Measurements from ENCODE around the gene MRPL1. TPM values are rescaled to one million over a fixed set of nuclear protein-coding genes. Genes with fewer than 3 reads are reported as not detected.

Gene MRPL1
- total RNA-seq, 1 donor from 2014 or later = 48.5 TPM

- Histone ChIP-seq H3F3A (ENCODE audit: low read depth) (no peaks in the 10 kb centered on the region), H4K20me1 (ENCODE audit: low read depth) (no peaks in the 10 kb centered on the region), H2AFZ (replicated peaks) (no peak overlapping the region), H3K9me3 (ENCODE audit: low read depth) (no peaks in the 10 kb centered on the region), H3K4me3 (no peak overlapping the region), H3K36me3 (peaks cover 6% of the 10 kb centered on the region), H3K4me1 (no peaks in the 10 kb centered on the region), H3K79me2 (ENCODE audit: low read depth) (no peaks in the 10 kb centered on the region), H3K9ac (no peak overlapping the region), H3K4me2 (no peak overlapping the region), H3K27me3 (no peaks in the 10 kb centered on the region), H3K27ac (no peak overlapping the region)
- H3K9me3 Mint-ChIP-seq = peaks cover 8% of the 10 kb centered on the region
- H3K27me3 Mint-ChIP-seq (ENCODE audit: insufficient read depth, low read depth) = no peaks in the 10 kb centered on the region
- no peak for DNase-seq (ENCODE audit: low spot score)
- TF ChIP-seq CTCF (IDR thresholded peaks at IDR 0.05) = no peak
- no peak for TF ChIP-seq EZH2 (IDR thresholded peaks at IDR 0.05)
- no peak for TF ChIP-seq EZH2phosphoT487 (IDR thresholded peaks at IDR 0.05)
- no peak overlapping the region for H3K4me3 Mint-ChIP-seq
- no peak overlapping the region for H3K27ac Mint-ChIP-seq
- H3K36me3 Mint-ChIP-seq = peaks cover 12% of the 10 kb centered on the region
- no peaks in the 10 kb centered on the region for H3K4me1 Mint-ChIP-seq
Measured at GRCh38 chr4:77922158-77923094, 59.8 kb downstream of the MRPL1 start.

GRCh38 chr4:77927991-77928925 lies 65.6 kb downstream of the MRPL1 start:
- Histone ChIP-seq H3F3A (ENCODE audit: low read depth) (no peaks in the 10 kb centered on the region), H3K27me3 (no peaks in the 10 kb centered on the region), H3K36me3 (peaks cover 6% of the 10 kb centered on the region), H3K9me3 (ENCODE audit: low read depth) (no peaks in the 10 kb centered on the region), H3K4me2 (no peak overlapping the region), H3K27ac (no peak overlapping the region), H3K79me2 (ENCODE audit: low read depth) (no peaks in the 10 kb centered on the region), H4K20me1 (ENCODE audit: low read depth) (no peaks in the 10 kb centered on the region), H3K4me3 (no peak overlapping the region), H3K9ac (no peak overlapping the region), H2AFZ (replicated peaks) (no peak overlapping the region), H3K4me1 (no peaks in the 10 kb centered on the region)
- Mint-ChIP-seq H3K27ac (no peak overlapping the region), H3K9me3 (peaks cover 8% of the 10 kb centered on the region), H3K4me3 (no peak overlapping the region), H3K36me3 (peaks cover 14% of the 10 kb centered on the region), H3K4me1 (no peaks in the 10 kb centered on the region), H3K27me3 (ENCODE audit: insufficient read depth, low read depth) (no peaks in the 10 kb centered on the region)
- TF ChIP-seq EZH2phosphoT487 (IDR thresholded peaks at IDR 0.05) (no peak), CTCF (IDR thresholded peaks at IDR 0.05) (no peak), EZH2 (IDR thresholded peaks at IDR 0.05) (no peak)
- DNase-seq (ENCODE audit: low spot score) = no peak

GRCh38 chr4:77930154-77930639 lies 67.6 kb downstream of the MRPL1 start:
- no peak overlapping the region for H3K4me3 ChIP-seq
- H3K27me3 ChIP-seq = no peaks in the 10 kb centered on the region
- no peaks in the 10 kb centered on the region for H3K79me2 ChIP-seq (ENCODE audit: low read depth)
- no peaks in the 10 kb centered on the region for H4K20me1 ChIP-seq (ENCODE audit: low read depth)
- Mint-ChIP-seq H3K27ac (no peak overlapping the region), H3K9me3 (peaks cover 2% of the 10 kb centered on the region), H3K27me3 (ENCODE audit: insufficient read depth, low read depth) (no peaks in the 10 kb centered on the region), H3K4me3 (no peak overlapping the region), H3K36me3 (peaks cover 7% of the 10 kb centered on the region), H3K4me1 (no peaks in the 10 kb centered on the region)
- no peaks in the 10 kb centered on the region for H3F3A ChIP-seq (ENCODE audit: low read depth)
- H3K36me3 ChIP-seq = peaks cover 6% of the 10 kb centered on the region
- no peaks in the 10 kb centered on the region for H3K9me3 ChIP-seq (ENCODE audit: low read depth)
- no peak overlapping the region for H3K27ac ChIP-seq
- no peak overlapping the region for H2AFZ ChIP-seq (replicated peaks)
- TF ChIP-seq EZH2phosphoT487 (IDR thresholded peaks at IDR 0.05) (no peak), EZH2 (IDR thresholded peaks at IDR 0.05) (no peak), CTCF (IDR thresholded peaks at IDR 0.05) (no peak)
- no peak overlapping the region for H3K4me2 ChIP-seq
- H3K4me1 ChIP-seq = no peaks in the 10 kb centered on the region
- DNase-seq (ENCODE audit: low spot score) = peak; percentile 6
- no peak overlapping the region for H3K9ac ChIP-seq

Measured in neural progenitor cell (in vitro differentiated cells).